Natural killer cell (primary cell): ENCODE results near the gene L3HYPDH. TPM values are rescaled to one million over a fixed set of nuclear protein-coding genes. Genes with fewer than 3 reads are reported as not detected.

Experiments used
- ATAC-seq, 3 donors: fragments of 150-1000 bp in 2 of 3; fragments of 200-7000 bp in 1 of 3; cut with Tn5 transposase; 1 replicate in 1 of 3; 2 replicates in 2 of 3; pipeline ENCODE4 v1.10.0; 2021; ENCODE audit warnings: mild to moderate bottlenecking in 2 of 3, moderate library complexity in 2 of 3
- DNase-seq, 2 donors: peaks; one replicate each; pipeline versions ENCODE4 v3.0.0 to v3.0.0-alpha.2; 2013 to 2021; ENCODE audit warnings: mixed read lengths in 1 of 2
- H3K27ac ChIP-seq: one replicate; pipeline ENCODE4 v1.5.1; 2013; ENCODE audit warnings: mild to moderate bottlenecking, low read length
- H3K27me3 ChIP-seq: one replicate; pipeline ENCODE4 v1.6.1; 2013; ENCODE audit warnings: low read length; ENCODE audit not compliant: control insufficient read depth, insufficient read depth
- H3K36me3 ChIP-seq: one replicate; pipeline ENCODE4 v1.6.1; 2013; ENCODE audit warnings: low read length; ENCODE audit not compliant: control insufficient read depth, insufficient read depth
- H3K4me1 ChIP-seq: one replicate; pipeline ENCODE4 v1.6.1; 2013; ENCODE audit warnings: low read length; ENCODE audit not compliant: control insufficient read depth, insufficient read depth
- H3K4me3 ChIP-seq: one replicate; pipeline ENCODE4 v1.5.1; 2013; ENCODE audit warnings: low read length
- H3K9me3 ChIP-seq: one replicate; pipeline ENCODE4 v1.6.1; 2013; ENCODE audit warnings: low read length; ENCODE audit not compliant: control insufficient read depth, insufficient read depth
- H3K27ac Mint-ChIP-seq, 2 donors: one replicate each; pipeline ENCODE4 v1.8.0; 2022; ENCODE audit warnings: mild to moderate bottlenecking in 2 of 2, mixed read lengths in 2 of 2, moderate library complexity in 1 of 2
- H3K27me3 Mint-ChIP-seq, 2 donors: one replicate each; pipeline ENCODE4 v1.8.0; 2022; ENCODE audit warnings: low read depth in 2 of 2, mixed read lengths in 2 of 2
- H3K36me3 Mint-ChIP-seq: one replicate; pipeline ENCODE4 v1.8.0; 2022; ENCODE audit warnings: mixed read lengths
- H3K4me1 Mint-ChIP-seq, 2 donors: one replicate each; pipeline ENCODE4 v1.8.0; 2022; ENCODE audit warnings: mixed read lengths in 2 of 2
- H3K4me3 Mint-ChIP-seq: one replicate; pipeline ENCODE4 v1.8.0; 2022; ENCODE audit warnings: mild to moderate bottlenecking, moderate library complexity, mixed read lengths
- H3K9me3 Mint-ChIP-seq, 2 donors: one replicate each; pipeline ENCODE4 v1.8.0; 2022; ENCODE audit warnings: mixed read lengths in 2 of 2
- WGBS: methylation state at CpG from one replicate; pipeline ENCODE4 v1.1.7; 2013; ENCODE audit warnings: missing lambda C conversion rate; ENCODE audit not compliant: insufficient coverage; 5-methylcytosine and 5-hydroxymethylcytosine counted together
- intact Hi-C: fragments of 100-400 bp; cut with micrococcal nuclease; formaldehyde crosslinking; loops from one replicate; pipeline ENCODE4 v1.14.2; 2022
- total RNA-seq, 4 donors: library from RNA; stranded (reverse); fragments of 120-200 nt in 1 of 4; gene quantifications; one replicate each; pipeline versions ENCODE4 v1.2.3 to v1.2.4, GENCODE V29; 2013 to 2022
- TF ChIP-seq, protein P1 (sequence below): fragments of 200-600 bp; IDR thresholded peaks from one replicate; pipeline ENCODE4 v1.8.0; 2022; ENCODE audit warnings: antibody characterized with exemption

L3HYPDH gene
- total RNA-seq, 3 donors from 2014 or later (not counting 1 experiment from before 2014, with no cell fraction given) = 13.3 to 18.8 (median 16.5) TPM

DNA sequence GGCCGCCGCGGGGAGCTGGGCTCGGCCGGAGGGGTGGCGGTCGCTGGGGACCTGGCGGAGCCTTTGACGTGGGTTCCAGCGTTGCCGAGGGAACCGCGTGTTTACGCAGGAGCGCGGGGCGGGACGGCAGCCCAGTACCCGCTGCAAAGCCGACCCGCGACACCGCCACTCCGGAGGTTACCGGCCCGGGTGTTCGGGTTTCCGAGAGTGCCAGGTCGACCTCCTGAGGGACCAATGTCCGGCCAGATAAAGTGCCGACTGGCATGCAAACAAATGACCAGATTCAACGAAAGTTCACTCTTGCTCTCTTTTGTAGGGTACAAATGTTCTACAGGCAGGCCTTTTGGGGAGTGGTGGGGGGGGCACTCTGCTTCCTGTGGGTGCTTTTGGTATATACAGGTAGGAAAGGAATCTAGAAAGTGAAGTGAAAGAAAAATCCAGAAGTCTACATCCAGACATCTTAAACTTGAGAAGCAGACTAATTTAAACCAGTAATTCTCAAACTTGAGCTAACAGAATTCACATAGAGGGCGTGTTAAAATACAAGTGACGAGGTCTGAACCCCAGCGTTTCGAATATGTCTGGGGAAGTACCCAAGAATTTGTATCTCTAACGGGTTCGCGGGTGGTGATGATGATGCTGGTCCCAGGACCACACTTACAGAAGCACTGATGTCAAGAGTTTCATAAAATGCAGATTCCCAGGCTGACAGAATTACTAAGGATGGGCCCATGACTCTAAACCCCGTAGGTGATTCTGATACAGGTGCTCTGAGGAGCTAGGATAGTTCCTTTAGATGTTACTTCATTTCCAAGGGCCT lies 18.7 kb downstream of the L3HYPDH start, which contains the start of gene GPR135:
Gene GPR135, minus strand, starts transcription at position 65 of the 820 bp plus-strand sequence. CDS start 154 bp downstream, outside the sequence.
- Histone ChIP-seq H3K4me1 (peaks cover 13% of the 10 kb centered on the region), H3K27ac (no peak within 1 kb of the TSS), H3K36me3 (peaks cover 4% of the 10 kb centered on the region), H3K4me3 (peak within 1 kb of the TSS; percentile 52), H3K9me3 (no peaks in the 10 kb centered on the region), H3K27me3 (peaks cover 6% of the 10 kb centered on the region)
- H3K27me3 Mint-ChIP-seq = peaks cover 4 to 9% of the 10 kb centered on the region in 2 donors
- H3K9me3 Mint-ChIP-seq = no peaks in the 10 kb centered on the region
- intact Hi-C loops = loop anchor here (1.0 kb wide), 1 partner anchor 19 kb away; the partner anchor contains the start of genes JKAMP and L3HYPDH
- peak within 1 kb of the TSS; percentile 90 for H3K4me3 Mint-ChIP-seq
- DNase-seq (peak in 1 of 2 donors; percentile 66), ATAC-seq (peak in 2 of 3 donors; percentile 43 to 54)
- H3K36me3 Mint-ChIP-seq = no peaks in the 10 kb centered on the region
- H3K27ac Mint-ChIP-seq = peak within 1 kb of the TSS; percentile 50 to 79
- 20% methylated on average over 40 of the region's 40 CpGs for WGBS
- H3K4me1 Mint-ChIP-seq = peaks cover 7 to 19% of the 10 kb centered on the region in 2 donors
- TF ChIP-seq, protein P1, sequence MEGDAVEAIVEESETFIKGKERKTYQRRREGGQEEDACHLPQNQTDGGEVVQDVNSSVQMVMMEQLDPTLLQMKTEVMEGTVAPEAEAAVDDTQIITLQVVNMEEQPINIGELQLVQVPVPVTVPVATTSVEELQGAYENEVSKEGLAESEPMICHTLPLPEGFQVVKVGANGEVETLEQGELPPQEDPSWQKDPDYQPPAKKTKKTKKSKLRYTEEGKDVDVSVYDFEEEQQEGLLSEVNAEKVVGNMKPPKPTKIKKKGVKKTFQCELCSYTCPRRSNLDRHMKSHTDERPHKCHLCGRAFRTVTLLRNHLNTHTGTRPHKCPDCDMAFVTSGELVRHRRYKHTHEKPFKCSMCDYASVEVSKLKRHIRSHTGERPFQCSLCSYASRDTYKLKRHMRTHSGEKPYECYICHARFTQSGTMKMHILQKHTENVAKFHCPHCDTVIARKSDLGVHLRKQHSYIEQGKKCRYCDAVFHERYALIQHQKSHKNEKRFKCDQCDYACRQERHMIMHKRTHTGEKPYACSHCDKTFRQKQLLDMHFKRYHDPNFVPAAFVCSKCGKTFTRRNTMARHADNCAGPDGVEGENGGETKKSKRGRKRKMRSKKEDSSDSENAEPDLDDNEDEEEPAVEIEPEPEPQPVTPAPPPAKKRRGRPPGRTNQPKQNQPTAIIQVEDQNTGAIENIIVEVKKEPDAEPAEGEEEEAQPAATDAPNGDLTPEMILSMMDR = no peak

DNA sequence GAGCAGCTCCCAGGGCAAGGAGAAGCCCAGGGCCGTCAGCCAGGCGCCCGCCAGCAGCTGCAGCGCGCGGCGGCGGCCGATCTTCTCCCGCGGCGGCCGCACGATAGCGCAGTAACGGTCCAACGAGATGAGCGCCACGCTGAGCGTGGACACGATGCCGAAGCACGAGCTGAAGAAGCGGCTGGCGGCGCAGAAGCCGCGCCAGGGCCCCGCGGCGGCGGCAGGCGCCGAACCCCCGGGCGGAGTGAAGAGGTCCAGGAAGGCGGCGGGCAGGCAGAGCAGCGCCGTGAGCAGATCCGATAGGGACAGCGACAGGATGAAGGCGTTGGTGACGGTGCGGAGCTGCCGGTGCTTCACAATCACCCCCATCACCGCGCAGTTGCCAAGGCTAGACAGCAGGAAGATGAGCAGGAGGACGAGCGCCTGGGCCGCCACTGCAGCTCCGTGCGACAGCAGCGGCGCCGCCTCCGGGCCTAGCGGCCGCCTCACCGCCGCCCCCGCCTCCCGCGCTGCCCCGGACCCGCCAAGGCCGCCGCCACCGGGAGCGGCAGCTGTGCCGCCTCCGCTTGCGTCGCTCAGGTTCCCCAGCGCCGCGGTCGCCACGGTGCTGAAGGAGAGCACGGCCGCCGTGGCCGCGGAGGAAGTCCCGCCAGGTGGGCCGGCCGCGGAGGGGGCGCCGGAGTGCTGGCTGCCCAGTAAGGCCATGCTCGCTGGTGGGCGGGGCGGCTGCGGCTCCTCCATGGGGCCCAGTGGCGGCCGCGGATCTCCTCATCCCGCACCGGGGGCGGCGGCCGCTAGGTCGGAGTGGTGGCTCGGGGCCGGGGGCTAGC lies 19.5 kb downstream of the L3HYPDH start:
- peaks cover 6% of the 10 kb centered on the region for H3K27me3 ChIP-seq
- H3K36me3 Mint-ChIP-seq = no peaks in the 10 kb centered on the region
- under 1% methylated on average over 105 of the region's 105 CpGs for WGBS
- ATAC-seq (peak; percentile 71 to 79 (median 72)), DNase-seq (peak; percentile 50 to 72)
- intact Hi-C loops = loop anchor here (1.0 kb wide), 1 partner anchor 20 kb away; the partner anchor contains the start of genes JKAMP and L3HYPDH
- peak overlapping the region; percentile 90 for H3K4me3 Mint-ChIP-seq
- no peaks in the 10 kb centered on the region for H3K9me3 ChIP-seq
- H3K27me3 Mint-ChIP-seq = peaks cover 4 to 9% of the 10 kb centered on the region in 2 donors
- peaks cover 7 to 19% of the 10 kb centered on the region in 2 donors for H3K4me1 Mint-ChIP-seq
- peak overlapping the region in 1 of 2 donors; percentile 79 for H3K27ac Mint-ChIP-seq
- no peak overlapping the region for H3K27ac ChIP-seq
- H3K9me3 Mint-ChIP-seq = no peaks in the 10 kb centered on the region
- H3K36me3 ChIP-seq = no peaks in the 10 kb centered on the region
- H3K4me3 ChIP-seq = peak overlapping the region; percentile 52
- peaks cover 13% of the 10 kb centered on the region for H3K4me1 ChIP-seq
- TF ChIP-seq, protein P1 = no peak

DNA sequence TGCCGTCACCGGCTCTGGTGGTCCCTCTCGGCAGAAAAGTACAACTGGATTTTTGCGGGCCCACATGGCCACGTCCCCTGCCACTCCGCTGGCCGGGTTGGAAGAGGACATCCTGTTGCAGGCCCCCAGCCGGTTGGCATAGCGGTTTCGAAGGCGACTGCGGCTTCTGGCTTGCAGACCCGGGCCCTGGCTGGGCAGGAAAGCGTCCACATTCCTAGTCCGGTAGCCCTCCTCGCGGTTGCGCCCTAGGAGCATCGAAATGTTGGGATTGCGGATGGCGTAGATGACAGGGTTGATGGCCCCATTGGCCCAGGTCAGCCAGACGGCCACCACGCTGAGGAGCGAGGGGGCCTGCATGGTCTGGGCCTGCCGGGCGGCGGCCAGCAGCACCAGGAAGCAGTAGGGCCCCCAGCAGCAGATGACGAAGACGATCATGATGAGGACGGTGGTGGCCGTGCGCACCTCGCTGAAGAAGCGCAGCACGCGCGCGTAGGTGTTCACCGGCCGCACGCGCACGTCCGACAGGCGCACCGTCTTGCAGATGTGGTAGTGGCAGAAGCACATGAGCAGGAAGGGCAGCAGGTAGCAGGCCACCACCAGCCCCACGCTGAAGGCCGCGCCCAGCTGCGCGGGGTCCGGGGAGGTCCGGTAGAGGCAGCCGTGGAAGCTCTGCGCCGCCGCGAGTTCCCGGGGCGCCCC lies 20.3 kb downstream of the L3HYPDH start:
- Histone ChIP-seq H3K9me3 (no peaks in the 10 kb centered on the region), H3K4me1 (peaks cover 13% of the 10 kb centered on the region), H3K4me3 (peak overlapping the region; percentile 23), H3K27ac (no peak overlapping the region), H3K27me3 (peaks cover 6% of the 10 kb centered on the region), H3K36me3 (no peaks in the 10 kb centered on the region)
- Mint-ChIP-seq H3K4me3 (peak overlapping the region; percentile 90), H3K27ac (peak overlapping the region in 1 of 2 donors; percentile 79), H3K4me1 (peaks cover 7 to 19% of the 10 kb centered on the region in 2 donors), H3K9me3 (no peaks in the 10 kb centered on the region), H3K36me3 (no peaks in the 10 kb centered on the region), H3K27me3 (peaks cover 6 to 9% of the 10 kb centered on the region in 2 donors)
- DNase-seq (peak in 1 of 2 donors; percentile 33), ATAC-seq (peak in 1 of 3 donors; percentile 18)
- TF ChIP-seq, protein P1 = no peak
- intact Hi-C loops = no loop called here
- 43% methylated on average over 60 of the region's 60 CpGs for WGBS
